ENCODE data around the gene NTF4.

NTF4 gene

DNA sequence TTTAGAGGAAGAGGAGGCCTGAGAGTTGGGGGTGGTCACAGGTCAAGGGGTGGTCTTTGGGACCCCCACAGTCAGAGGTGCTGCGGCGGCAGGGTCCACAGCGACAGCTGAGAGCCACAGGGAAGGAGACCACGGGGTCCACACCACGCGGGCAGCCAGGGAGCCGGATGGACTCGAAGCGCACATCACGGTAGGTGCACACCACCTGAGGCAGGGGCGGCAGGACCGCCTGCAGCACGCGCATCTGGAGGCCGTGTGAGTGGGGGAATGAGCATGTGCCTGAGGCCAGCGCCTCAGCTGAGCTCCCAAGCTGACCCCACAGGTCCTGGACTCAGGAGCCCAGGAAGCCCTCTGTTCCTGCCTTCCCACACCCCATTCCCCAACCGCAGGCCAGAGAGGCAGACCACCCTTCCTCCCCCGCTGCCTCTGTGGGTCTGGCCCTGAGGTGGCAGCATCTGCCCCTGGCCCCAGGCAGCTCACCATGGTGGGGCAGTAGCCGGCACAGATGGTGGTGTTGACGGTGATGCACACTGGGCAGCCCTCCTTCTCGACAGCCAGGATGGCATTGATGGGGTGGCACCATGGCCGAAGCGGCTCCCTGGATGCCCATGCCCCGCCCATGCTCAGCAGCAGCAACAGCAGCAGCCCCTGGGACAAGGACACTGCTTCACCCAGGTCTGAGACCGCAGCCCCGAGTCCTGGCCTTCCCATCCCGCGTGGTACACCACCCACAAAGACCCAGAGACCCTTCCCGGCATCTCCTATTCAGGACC, 48.4 kb downstream of the NTF4 start:
- no peak for TF ChIP-seq SIN3A (IDR thresholded peaks at IDR 0.05; ENCODE audit: borderline replicate concordance, insufficient read depth, low read length)
- no peak for TF ChIP-seq POLR2AphosphoS5 (IDR thresholded peaks at IDR 0.05; ENCODE audit: low read depth, low read length)
- TF ChIP-seq FOXP2 (optimal IDR thresholded peaks at IDR 0.05; ENCODE audit: borderline replicate concordance, extremely low read depth, extremely low read length, insufficient read depth): no peak
- no peak for TF ChIP-seq TAF1 (IDR thresholded peaks at IDR 0.05; ENCODE audit: borderline replicate concordance, insufficient read depth, low read length)
- TF ChIP-seq, protein P1, sequence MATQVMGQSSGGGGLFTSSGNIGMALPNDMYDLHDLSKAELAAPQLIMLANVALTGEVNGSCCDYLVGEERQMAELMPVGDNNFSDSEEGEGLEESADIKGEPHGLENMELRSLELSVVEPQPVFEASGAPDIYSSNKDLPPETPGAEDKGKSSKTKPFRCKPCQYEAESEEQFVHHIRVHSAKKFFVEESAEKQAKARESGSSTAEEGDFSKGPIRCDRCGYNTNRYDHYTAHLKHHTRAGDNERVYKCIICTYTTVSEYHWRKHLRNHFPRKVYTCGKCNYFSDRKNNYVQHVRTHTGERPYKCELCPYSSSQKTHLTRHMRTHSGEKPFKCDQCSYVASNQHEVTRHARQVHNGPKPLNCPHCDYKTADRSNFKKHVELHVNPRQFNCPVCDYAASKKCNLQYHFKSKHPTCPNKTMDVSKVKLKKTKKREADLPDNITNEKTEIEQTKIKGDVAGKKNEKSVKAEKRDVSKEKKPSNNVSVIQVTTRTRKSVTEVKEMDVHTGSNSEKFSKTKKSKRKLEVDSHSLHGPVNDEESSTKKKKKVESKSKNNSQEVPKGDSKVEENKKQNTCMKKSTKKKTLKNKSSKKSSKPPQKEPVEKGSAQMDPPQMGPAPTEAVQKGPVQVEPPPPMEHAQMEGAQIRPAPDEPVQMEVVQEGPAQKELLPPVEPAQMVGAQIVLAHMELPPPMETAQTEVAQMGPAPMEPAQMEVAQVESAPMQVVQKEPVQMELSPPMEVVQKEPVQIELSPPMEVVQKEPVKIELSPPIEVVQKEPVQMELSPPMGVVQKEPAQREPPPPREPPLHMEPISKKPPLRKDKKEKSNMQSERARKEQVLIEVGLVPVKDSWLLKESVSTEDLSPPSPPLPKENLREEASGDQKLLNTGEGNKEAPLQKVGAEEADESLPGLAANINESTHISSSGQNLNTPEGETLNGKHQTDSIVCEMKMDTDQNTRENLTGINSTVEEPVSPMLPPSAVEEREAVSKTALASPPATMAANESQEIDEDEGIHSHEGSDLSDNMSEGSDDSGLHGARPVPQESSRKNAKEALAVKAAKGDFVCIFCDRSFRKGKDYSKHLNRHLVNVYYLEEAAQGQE (IDR thresholded peaks at IDR 0.05; ENCODE audit: insufficient read depth in 1 of 2, low read depth in 2 of 2, low read length in 2 of 2): no peak

GRCh38 chr19:49014870-49015255, 49.8 kb downstream of the NTF4 start:
- TF ChIP-seq FOXP2 (optimal IDR thresholded peaks at IDR 0.05; ENCODE audit: borderline replicate concordance, extremely low read depth, extremely low read length, insufficient read depth) (no peak), POLR2AphosphoS5 (IDR thresholded peaks at IDR 0.05; ENCODE audit: low read depth, low read length) (no peak), SIN3A (IDR thresholded peaks at IDR 0.05; ENCODE audit: borderline replicate concordance, insufficient read depth, low read length) (no peak)

DNA sequence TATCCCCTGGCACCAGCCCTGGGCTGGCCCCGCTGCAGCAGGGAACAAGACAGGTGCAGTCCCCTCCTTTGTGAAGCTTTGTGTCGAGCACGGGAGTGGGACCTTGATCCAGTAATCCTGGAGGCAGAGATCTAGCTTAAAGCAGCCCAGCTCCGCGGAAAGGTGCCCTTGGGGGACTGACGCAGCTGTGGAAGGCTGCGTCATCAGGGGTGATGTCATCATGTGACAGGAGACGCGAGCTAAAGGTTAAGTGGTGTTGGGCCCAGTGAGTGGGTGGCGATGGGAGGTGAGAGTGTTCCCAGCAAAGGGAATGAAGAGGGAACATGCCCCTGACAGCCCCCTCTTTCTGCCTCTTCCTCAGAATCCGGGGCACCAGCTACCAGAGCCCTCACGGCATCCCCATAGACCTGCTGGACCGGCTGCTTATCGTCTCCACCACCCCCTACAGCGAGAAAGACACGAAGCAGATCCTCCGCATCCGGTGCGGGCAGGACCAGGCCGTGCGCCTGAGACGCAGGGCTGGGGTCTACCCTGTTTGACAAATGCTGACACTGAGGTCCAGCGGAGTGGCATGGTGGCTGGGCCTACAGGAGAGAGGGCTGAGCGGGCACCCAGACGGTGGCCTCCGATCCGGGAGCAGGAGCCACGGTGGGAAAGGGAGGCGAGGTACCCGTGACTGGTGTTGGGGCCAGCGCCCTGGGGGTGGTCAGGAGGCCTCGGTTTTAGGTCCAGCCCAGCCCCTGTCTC, 50.3 kb downstream of the NTF4 start:
- TF ChIP-seq SIN3A (IDR thresholded peaks at IDR 0.05; ENCODE audit: borderline replicate concordance, insufficient read depth, low read length) (no peak), POLR2AphosphoS5 (IDR thresholded peaks at IDR 0.05; ENCODE audit: low read depth, low read length) (no peak), FOXP2 (optimal IDR thresholded peaks at IDR 0.05; ENCODE audit: borderline replicate concordance, extremely low read depth, extremely low read length, insufficient read depth) (no peak), TAF1 (IDR thresholded peaks at IDR 0.05; ENCODE audit: borderline replicate concordance, insufficient read depth, low read length) (no peak)
- TF ChIP-seq, protein P1 (IDR thresholded peaks at IDR 0.05; ENCODE audit: insufficient read depth in 1 of 2, low read depth in 2 of 2, low read length in 2 of 2): no peak

DNA sequence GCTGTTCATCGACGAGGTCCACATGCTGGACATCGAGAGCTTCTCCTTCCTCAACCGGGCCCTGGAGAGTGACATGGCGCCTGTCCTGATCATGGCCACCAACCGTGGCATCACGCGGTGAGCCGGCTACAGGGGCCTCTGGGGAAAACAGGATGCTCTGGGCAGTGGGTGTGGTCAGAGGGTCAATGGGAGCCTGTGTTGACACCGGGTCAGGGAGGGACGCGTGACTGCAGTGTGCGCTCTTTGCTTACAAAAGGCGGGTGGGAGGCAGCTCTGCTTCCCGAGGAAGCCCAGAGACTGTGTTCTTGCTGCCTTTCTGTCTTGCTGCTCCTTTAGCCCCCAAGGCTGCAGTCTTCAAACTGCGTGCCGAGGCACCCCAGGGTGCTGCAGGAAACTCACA, 53.4 kb downstream of the NTF4 start:
- TF ChIP-seq, protein P1 (IDR thresholded peaks at IDR 0.05; ENCODE audit: insufficient read depth in 1 of 2, low read depth in 2 of 2, low read length in 2 of 2): no peak
- TF ChIP-seq FOXP2 (optimal IDR thresholded peaks at IDR 0.05; ENCODE audit: borderline replicate concordance, extremely low read depth, extremely low read length, insufficient read depth): no peak
- no peak for TF ChIP-seq SIN3A (IDR thresholded peaks at IDR 0.05; ENCODE audit: borderline replicate concordance, insufficient read depth, low read length)
- no peak for TF ChIP-seq POLR2AphosphoS5 (IDR thresholded peaks at IDR 0.05; ENCODE audit: low read depth, low read length)
- TF ChIP-seq TAF1 (IDR thresholded peaks at IDR 0.05; ENCODE audit: borderline replicate concordance, insufficient read depth, low read length): no peak

Data from PFSK-1 (cell line).